NCI-H1436 (cell line): ENCODE data around the gene HSPB1.
"Not testable (repeated sequence)": the region's sequence is repeated elsewhere in the genome, so short reads cannot be mapped to it uniquely, and the experiment has no call there.

Experiments used
- DNase-seq: peaks from one replicate; lab custom pipeline; 2025; lab: John Stamatoyannopoulos, UW

HSPB1 gene

GRCh38 chr7:76334320-76334967, 32.0 kb downstream of the HSPB1 start:
- DNase-seq, result no peak

GRCh38 chr7:76335417-76335816, 32.9 kb downstream of the HSPB1 start:
- DNase-seq, result not testable (repeated sequence)

GRCh38 chr7:76336094-76336493, 33.6 kb downstream of the HSPB1 start:
- DNase-seq, result no peak

- no peak for DNase-seq
Measured at GRCh38 chr7:76337147-76337546, 34.7 kb downstream of the HSPB1 start.

- DNase-seq, result peak; percentile 77
Measured at GRCh38 chr7:76338298-76339084, 36.0 kb downstream of the HSPB1 start.

GRCh38 chr7:76340617-76341131, 38.2 kb downstream of the HSPB1 start:
- no peak for DNase-seq

- no peak for DNase-seq
Measured at GRCh38 chr7:76342222-76342621, 39.7 kb downstream of the HSPB1 start.

- no peak for DNase-seq
Measured at GRCh38 chr7:76343294-76343930, 40.9 kb downstream of the HSPB1 start.

- DNase-seq, result no peak
Measured at GRCh38 chr7:76343931-76344321, 41.5 kb downstream of the HSPB1 start.

GRCh38 chr7:76346097-76346496, 43.6 kb downstream of the HSPB1 start:
- no peak for DNase-seq

- no peak for DNase-seq
Measured at GRCh38 chr7:76346778-76347177, 44.3 kb downstream of the HSPB1 start.

GRCh38 chr7:76347710-76348109, 45.2 kb downstream of the HSPB1 start:
- DNase-seq, result no peak

- DNase-seq, result no peak
Measured at GRCh38 chr7:76349313-76349885, 46.9 kb downstream of the HSPB1 start.

- DNase-seq, result no peak
Measured at GRCh38 chr7:76351372-76351771, 48.9 kb downstream of the HSPB1 start.

- DNase-seq, result no peak
Measured at GRCh38 chr7:76352193-76352592, 49.7 kb downstream of the HSPB1 start.

GRCh38 chr7:76353744-76354143, 51.3 kb downstream of the HSPB1 start:
- no peak for DNase-seq
